ENCODE results near the gene NFATC3. TPM values are rescaled to one million over a fixed set of nuclear protein-coding genes. Genes with fewer than 3 reads are reported as not detected.

Gene NFATC3
- total RNA-seq, 1 experiment from 2014 or later: 43.9 TPM

DNA sequence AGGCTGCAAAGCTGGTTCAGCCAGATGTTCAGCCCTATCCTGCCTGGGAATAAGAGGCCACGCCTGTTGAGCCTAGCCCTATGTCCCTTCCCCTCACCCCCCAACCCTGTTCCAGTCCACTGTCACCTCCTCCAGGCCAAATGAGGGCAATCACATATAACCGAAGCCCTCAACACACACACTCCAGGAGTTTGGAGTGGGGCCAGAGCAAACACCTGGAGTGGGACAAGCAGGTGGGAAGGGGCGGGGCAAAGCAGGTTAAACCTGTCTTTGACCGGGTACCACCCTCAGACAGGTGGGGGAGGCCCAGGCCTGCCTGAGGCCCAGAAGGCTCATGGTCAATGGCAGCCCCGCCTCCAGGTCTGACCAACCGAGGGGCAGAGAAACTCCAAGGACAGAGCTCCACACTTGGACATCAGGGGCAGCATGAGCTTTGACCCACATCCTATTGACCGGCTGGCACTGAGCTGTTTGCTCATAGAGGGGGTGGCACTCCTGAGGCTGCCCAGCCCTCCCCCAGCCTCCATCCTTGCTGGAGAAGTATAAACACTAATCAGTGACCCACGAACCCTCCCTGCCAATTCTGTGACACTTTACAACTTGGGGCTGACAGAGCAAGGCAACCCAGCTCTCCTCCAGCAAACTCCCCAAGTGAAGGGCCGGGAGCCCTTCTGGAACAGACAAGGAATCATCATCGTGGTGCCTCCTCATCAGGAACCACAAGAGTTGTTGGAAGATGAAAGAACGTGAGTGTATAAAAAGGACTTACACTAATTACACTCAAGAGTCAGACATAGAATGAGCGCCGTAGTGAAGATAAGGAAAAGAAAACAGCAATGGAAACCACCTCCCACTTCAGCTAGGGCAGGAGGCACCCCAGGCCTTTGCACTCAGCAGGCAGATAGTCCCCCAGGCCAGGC, 149.3 kb downstream of the NFATC3 start:
- peaks cover 87% of the 10 kb centered on the region for H3K36me3 Mint-ChIP-seq (ENCODE audit: insufficient read depth, unreplicated experiment)
- H3K4me3 ChIP-seq (ENCODE audit: low read depth, low read length): peak overlapping the region; percentile 79
- POLR2A ChIA-PET: interaction anchor here (0.6 to 1.1 kb wide), 4 partner anchors 17 to 94 kb away, joined by 3 to 7 read pairs (median 3); partner anchors contain the start of genes PRMT7 and SLC7A6OS
- H3K4me3 Mint-ChIP-seq (ENCODE audit: unreplicated experiment): peak overlapping the region; percentile 81
- peaks cover 9% of the 10 kb centered on the region for H3K36me3 ChIP-seq (ENCODE audit: control insufficient read depth, insufficient read depth, low read length)
- no peaks in the 10 kb centered on the region for H3K27me3 ChIP-seq (replicated peaks; ENCODE audit: control insufficient read depth, insufficient read depth, low read length)
- H3K27me3 Mint-ChIP-seq (ENCODE audit: insufficient read depth, unreplicated experiment): no peaks in the 10 kb centered on the region
- H3K27ac Mint-ChIP-seq (ENCODE audit: unreplicated experiment): peak overlapping the region; percentile 98
- intact Hi-C loops (cut with micrococcal nuclease; ENCODE audit: unreplicated experiment): loop anchor here (1.0 to 2.0 kb wide), 2 partner anchors 149 to 242 kb away; partner anchors contain the start of gene NFATC3
- CTCF ChIA-PET: interaction anchor here (0.6 to 2.1 kb wide), 7 partner anchors 23 to 232 kb away, joined by 3 to 10 read pairs (median 3); partner anchors contain the start of gene NFATC3
- H3K4me1 Mint-ChIP-seq (ENCODE audit: low read depth, unreplicated experiment): peaks cover 20% of the 10 kb centered on the region
- peak; percentile 94 to 96 for DNase-seq
- no TSS peak for BruUV-seq (replicated peaks)
- peaks cover 18% of the 10 kb centered on the region for H3K4me1 ChIP-seq
- TF ChIP-seq, protein P1, sequence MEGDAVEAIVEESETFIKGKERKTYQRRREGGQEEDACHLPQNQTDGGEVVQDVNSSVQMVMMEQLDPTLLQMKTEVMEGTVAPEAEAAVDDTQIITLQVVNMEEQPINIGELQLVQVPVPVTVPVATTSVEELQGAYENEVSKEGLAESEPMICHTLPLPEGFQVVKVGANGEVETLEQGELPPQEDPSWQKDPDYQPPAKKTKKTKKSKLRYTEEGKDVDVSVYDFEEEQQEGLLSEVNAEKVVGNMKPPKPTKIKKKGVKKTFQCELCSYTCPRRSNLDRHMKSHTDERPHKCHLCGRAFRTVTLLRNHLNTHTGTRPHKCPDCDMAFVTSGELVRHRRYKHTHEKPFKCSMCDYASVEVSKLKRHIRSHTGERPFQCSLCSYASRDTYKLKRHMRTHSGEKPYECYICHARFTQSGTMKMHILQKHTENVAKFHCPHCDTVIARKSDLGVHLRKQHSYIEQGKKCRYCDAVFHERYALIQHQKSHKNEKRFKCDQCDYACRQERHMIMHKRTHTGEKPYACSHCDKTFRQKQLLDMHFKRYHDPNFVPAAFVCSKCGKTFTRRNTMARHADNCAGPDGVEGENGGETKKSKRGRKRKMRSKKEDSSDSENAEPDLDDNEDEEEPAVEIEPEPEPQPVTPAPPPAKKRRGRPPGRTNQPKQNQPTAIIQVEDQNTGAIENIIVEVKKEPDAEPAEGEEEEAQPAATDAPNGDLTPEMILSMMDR (IDR thresholded peaks at IDR 0.05; ENCODE audit: insufficient read depth in 1 of 2, low read depth in 1 of 2, low read length in 1 of 2, severe bottlenecking in 1 of 2, unreplicated experiment in 1 of 2): no peak
- no peaks in the 10 kb centered on the region; the same call in 1 of the 2 replicates for H3K9me3 ChIP-seq
- H3K9me3 Mint-ChIP-seq (ENCODE audit: unreplicated experiment): no peaks in the 10 kb centered on the region

DNA sequence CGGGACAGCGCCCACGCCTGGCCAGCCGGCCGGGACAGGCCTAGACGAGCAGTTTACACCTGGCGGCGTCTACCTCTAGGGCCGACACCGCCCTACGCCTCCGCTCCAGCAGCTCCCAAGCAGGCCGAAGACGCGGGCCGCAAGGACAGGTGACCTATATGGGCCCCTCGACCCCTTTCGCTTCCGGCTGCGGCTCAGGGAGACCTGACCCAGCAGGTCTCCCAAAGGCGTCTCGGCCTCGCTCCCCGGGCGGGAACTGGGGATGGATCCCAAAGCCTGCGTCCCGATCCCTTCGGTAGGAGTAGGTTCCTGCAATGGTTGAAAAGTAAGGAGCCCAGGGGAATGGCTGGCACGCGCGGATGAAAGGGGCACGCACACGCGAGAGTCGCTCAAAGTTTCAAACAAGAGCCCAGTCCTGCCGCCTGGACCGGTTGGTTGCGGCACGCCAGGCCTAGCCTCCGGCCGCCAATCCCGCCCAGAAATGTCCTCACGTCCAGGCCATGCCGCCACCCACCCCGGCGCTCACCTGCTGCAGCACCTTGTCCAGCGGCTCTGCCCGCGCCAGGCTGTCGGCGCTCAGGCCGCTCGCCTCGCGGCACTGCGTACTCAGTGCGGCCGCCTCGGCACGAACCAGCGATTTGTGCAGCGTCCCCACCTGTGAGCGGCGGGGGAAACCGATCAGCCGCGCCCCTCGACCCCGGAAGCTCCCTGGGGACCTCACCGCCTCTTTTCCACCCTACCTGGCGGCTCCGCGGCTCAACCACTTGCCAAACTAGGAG, 150.1 kb downstream of the NFATC3 start:
- H3K4me1 Mint-ChIP-seq (ENCODE audit: low read depth, unreplicated experiment): peaks cover 19% of the 10 kb centered on the region
- H3K36me3 Mint-ChIP-seq (ENCODE audit: insufficient read depth, unreplicated experiment): peaks cover 80% of the 10 kb centered on the region
- BruUV-seq (replicated peaks): TSS peak; percentile 21
- peak overlapping the region; percentile 81 for H3K4me3 Mint-ChIP-seq (ENCODE audit: unreplicated experiment)
- H3K9me3 Mint-ChIP-seq (ENCODE audit: unreplicated experiment): no peaks in the 10 kb centered on the region
- POLR2A ChIA-PET: interaction anchor here (0.6 to 3.1 kb wide), 11 partner anchors 9 to 269 kb away, joined by 3 to 59 read pairs (median 6); partner anchors contain the start of genes NFATC3, PLA2G15, PRMT7 and SLC7A6
- Histone ChIP-seq H3K4me3 (ENCODE audit: low read depth, low read length) (peak overlapping the region; percentile 79), H3K4me1 (peaks cover 18% of the 10 kb centered on the region), H3K36me3 (ENCODE audit: control insufficient read depth, insufficient read depth, low read length) (peaks cover 7% of the 10 kb centered on the region), H3K9me3 (no peaks in the 10 kb centered on the region; the same call in 1 of the 2 replicates), H3K27me3 (replicated peaks; ENCODE audit: control insufficient read depth, insufficient read depth, low read length) (no peaks in the 10 kb centered on the region)
- CTCF ChIA-PET: interaction anchor here (0.5 to 3.4 kb wide), 8 partner anchors 26 to 925 kb away, joined by 3 to 20 read pairs (median 6); partner anchors contain the start of genes NFATC3 and SLC7A6
- DNase-seq: peak; percentile 72 to 77
- TF ChIP-seq, protein P1 (IDR thresholded peaks at IDR 0.05; ENCODE audit: insufficient read depth in 1 of 2, low read depth in 1 of 2, low read length in 1 of 2, severe bottlenecking in 1 of 2, unreplicated experiment in 1 of 2): peak in 1 of 2 experiments; percentile 70
- H3K27ac Mint-ChIP-seq (ENCODE audit: unreplicated experiment): peak overlapping the region; percentile 98
- H3K27me3 Mint-ChIP-seq (ENCODE audit: insufficient read depth, unreplicated experiment): no peaks in the 10 kb centered on the region
- intact Hi-C loops (cut with micrococcal nuclease; ENCODE audit: unreplicated experiment): loop anchor here (2.0 kb wide), 1 partner anchor 242 kb away; no protein-coding TSS in a partner anchor
